Stimulated activated effector memory CD8-positive, alpha-beta T cell treated with anti-CD3 and anti-CD28 coated beads, Interleukin-12 subunit alpha, Interleukin-12 subunit beta, amount 100 ng/mL, for 72 hours (primary cell): ENCODE measurements around the gene VTI1A.

Source experiments
- ATAC-seq: fragments of 150-1000 bp; cut with Tn5 transposase; 2 replicates; pipeline ENCODE4 v1.10.0; 2021
- DNase-seq, 2 donors: peaks; one replicate each; pipeline ENCODE4 v3.0.0; 2021 to 2022; ENCODE audit warnings: low spot score in 2 of 2
- H3K27ac Mint-ChIP-seq: one replicate; pipeline ENCODE4 v1.8.0; 2022; ENCODE audit warnings: mild to moderate bottlenecking, mixed read lengths
- H3K36me3 Mint-ChIP-seq: one replicate; pipeline ENCODE4 v1.8.0; 2022; ENCODE audit warnings: mild to moderate bottlenecking, mixed read lengths
- H3K4me1 Mint-ChIP-seq: one replicate; pipeline ENCODE4 v1.8.0; 2022; ENCODE audit warnings: mixed read lengths
- H3K4me3 Mint-ChIP-seq: one replicate; pipeline ENCODE4 v1.8.0; 2022; ENCODE audit warnings: mild to moderate bottlenecking, mixed read lengths
- H3K9me3 Mint-ChIP-seq: one replicate; pipeline ENCODE4 v1.8.0; 2022; ENCODE audit warnings: mixed read lengths

Gene VTI1A

GRCh38 chr10:112841549-112841948, 394.5 kb downstream of the VTI1A start:
- Mint-ChIP-seq H3K4me1 (no peaks in the 10 kb centered on the region), H3K9me3 (peaks cover 3% of the 10 kb centered on the region), H3K27ac (no peak overlapping the region), H3K36me3 (no peaks in the 10 kb centered on the region), H3K4me3 (no peak overlapping the region)
- ATAC-seq (no peak), DNase-seq (no peak)

- no peak overlapping the region for H3K4me3 Mint-ChIP-seq
- peaks cover 11% of the 10 kb centered on the region for H3K9me3 Mint-ChIP-seq
- no peak for ATAC-seq
- H3K27ac Mint-ChIP-seq, result no peak overlapping the region
- H3K36me3 Mint-ChIP-seq, result no peaks in the 10 kb centered on the region
- DNase-seq, result no peak
- H3K4me1 Mint-ChIP-seq, result no peaks in the 10 kb centered on the region
Observed at GRCh38 chr10:112842832-112843360, 395.9 kb downstream of the VTI1A start.

GRCh38 chr10:112843623-112844022, 396.6 kb downstream of the VTI1A start:
- Mint-ChIP-seq H3K4me3 (no peak overlapping the region), H3K36me3 (no peaks in the 10 kb centered on the region), H3K9me3 (peaks cover 17% of the 10 kb centered on the region), H3K27ac (no peak overlapping the region), H3K4me1 (no peaks in the 10 kb centered on the region)
- DNase-seq, result no peak
- no peak for ATAC-seq

GRCh38 chr10:112844681-112845544, 397.9 kb downstream of the VTI1A start:
- Mint-ChIP-seq H3K27ac (no peak overlapping the region), H3K4me3 (no peak overlapping the region), H3K9me3 (peaks cover 17% of the 10 kb centered on the region), H3K36me3 (no peaks in the 10 kb centered on the region), H3K4me1 (no peaks in the 10 kb centered on the region)
- no peak for DNase-seq
- no peak for ATAC-seq

GRCh38 chr10:112847778-112848177, 400.8 kb downstream of the VTI1A start:
- H3K27ac Mint-ChIP-seq, result no peak overlapping the region
- no peaks in the 10 kb centered on the region for H3K36me3 Mint-ChIP-seq
- ATAC-seq, result no peak
- peaks cover 17% of the 10 kb centered on the region for H3K9me3 Mint-ChIP-seq
- no peak for DNase-seq
- no peak overlapping the region for H3K4me3 Mint-ChIP-seq
- H3K4me1 Mint-ChIP-seq, result no peaks in the 10 kb centered on the region

- Mint-ChIP-seq H3K9me3 (peaks cover 17% of the 10 kb centered on the region), H3K36me3 (no peaks in the 10 kb centered on the region), H3K27ac (no peak overlapping the region), H3K4me3 (no peak overlapping the region), H3K4me1 (no peaks in the 10 kb centered on the region)
- ATAC-seq (no peak), DNase-seq (no peak)
Observed at GRCh38 chr10:112848228-112848627, 401.2 kb downstream of the VTI1A start.

GRCh38 chr10:112848868-112849430, 401.9 kb downstream of the VTI1A start:
- Mint-ChIP-seq H3K4me1 (no peaks in the 10 kb centered on the region), H3K4me3 (no peak overlapping the region), H3K27ac (no peak overlapping the region), H3K36me3 (no peaks in the 10 kb centered on the region), H3K9me3 (peaks cover 17% of the 10 kb centered on the region)
- ATAC-seq (no peak), DNase-seq (no peak)

- ATAC-seq (no peak), DNase-seq (no peak)
- no peak overlapping the region for H3K4me3 Mint-ChIP-seq
- H3K4me1 Mint-ChIP-seq, result no peaks in the 10 kb centered on the region
- H3K9me3 Mint-ChIP-seq, result peaks cover 17% of the 10 kb centered on the region
- no peaks in the 10 kb centered on the region for H3K36me3 Mint-ChIP-seq
- no peak overlapping the region for H3K27ac Mint-ChIP-seq
Observed at GRCh38 chr10:112849546-112849945, 402.5 kb downstream of the VTI1A start.

- H3K4me1 Mint-ChIP-seq, result no peaks in the 10 kb centered on the region
- DNase-seq (no peak), ATAC-seq (no peak)
- H3K4me3 Mint-ChIP-seq, result no peak overlapping the region
- H3K9me3 Mint-ChIP-seq, result peaks cover 14% of the 10 kb centered on the region
- H3K27ac Mint-ChIP-seq, result no peak overlapping the region
- H3K36me3 Mint-ChIP-seq, result no peaks in the 10 kb centered on the region
Observed at GRCh38 chr10:112851181-112851580, 404.2 kb downstream of the VTI1A start.

- Mint-ChIP-seq H3K4me1 (no peaks in the 10 kb centered on the region), H3K9me3 (peaks cover 14% of the 10 kb centered on the region), H3K27ac (no peak overlapping the region), H3K36me3 (no peaks in the 10 kb centered on the region), H3K4me3 (no peak overlapping the region)
- ATAC-seq (no peak), DNase-seq (no peak)
Observed at GRCh38 chr10:112851588-112852211, 404.7 kb downstream of the VTI1A start.

- peaks cover 11% of the 10 kb centered on the region for H3K9me3 Mint-ChIP-seq
- DNase-seq (no peak), ATAC-seq (no peak)
- no peak overlapping the region for H3K4me3 Mint-ChIP-seq
- H3K36me3 Mint-ChIP-seq, result no peaks in the 10 kb centered on the region
- no peak overlapping the region for H3K27ac Mint-ChIP-seq
- no peaks in the 10 kb centered on the region for H3K4me1 Mint-ChIP-seq
Observed at GRCh38 chr10:112852306-112852705, 405.3 kb downstream of the VTI1A start.

- no peak for ATAC-seq
- no peaks in the 10 kb centered on the region for H3K9me3 Mint-ChIP-seq
- H3K36me3 Mint-ChIP-seq, result no peaks in the 10 kb centered on the region
- H3K27ac Mint-ChIP-seq, result no peak overlapping the region
- H3K4me1 Mint-ChIP-seq, result no peaks in the 10 kb centered on the region
- no peak for DNase-seq
- H3K4me3 Mint-ChIP-seq, result no peak overlapping the region
Observed at GRCh38 chr10:112855134-112855533, 408.1 kb downstream of the VTI1A start.

- DNase-seq, result no peak
- no peaks in the 10 kb centered on the region for H3K36me3 Mint-ChIP-seq
- H3K9me3 Mint-ChIP-seq, result no peaks in the 10 kb centered on the region
- ATAC-seq, result no peak
- no peaks in the 10 kb centered on the region for H3K4me1 Mint-ChIP-seq
- no peak overlapping the region for H3K27ac Mint-ChIP-seq
- H3K4me3 Mint-ChIP-seq, result no peak overlapping the region
Observed at GRCh38 chr10:112857493-112857892, 410.5 kb downstream of the VTI1A start.

GRCh38 chr10:112858986-112859651, 412.1 kb downstream of the VTI1A start:
- ATAC-seq (no peak), DNase-seq (no peak)
- Mint-ChIP-seq H3K9me3 (peaks cover 3% of the 10 kb centered on the region), H3K27ac (no peak overlapping the region), H3K4me3 (no peak overlapping the region), H3K4me1 (no peaks in the 10 kb centered on the region), H3K36me3 (no peaks in the 10 kb centered on the region)

- Mint-ChIP-seq H3K4me3 (no peak overlapping the region), H3K4me1 (no peaks in the 10 kb centered on the region), H3K9me3 (peaks cover 3% of the 10 kb centered on the region), H3K27ac (no peak overlapping the region), H3K36me3 (no peaks in the 10 kb centered on the region)
- ATAC-seq, result no peak
- DNase-seq, result no peak
Observed at GRCh38 chr10:112859793-112860192, 412.8 kb downstream of the VTI1A start.
